K562 (cell line): ENCODE data around the gene IBTK. TPM values are rescaled to one million over a fixed set of nuclear protein-coding genes. Genes with fewer than 3 reads are reported as not detected.

Experiments used
- ATAC-seq: fragments of 200-7000 bp; cut with Tn5 transposase; 3 replicates; pipeline ENCODE4 v1.9.1; 2020; ENCODE audit warnings: moderate library complexity
- BruUV-seq: library from RNA; stranded (reverse); fragments of 400-500 nt; replicated peaks from 2 replicates; lab custom pipeline; 2021; lab: Mats Ljungman, UMichigan
- CTCF ChIA-PET: fragments of 300-600 bp; formaldehyde crosslinking; extraction: SDS; loops from one replicate; lab custom pipeline; 2021; ENCODE audit warnings: low intra/inter-chr PET ratio; lab: Yijun Ruan, JAX
- POLR2A ChIA-PET: fragments of 300-600, 350-650 bp; sonication (Branson Sonifier 250); formaldehyde crosslinking; extraction: SDS; loops from one replicate; lab custom pipeline; 2021; ENCODE audit warnings: antibody characterized with exemption, inconsistent platforms; lab: Yijun Ruan, JAX
- DNase-seq, 4 experiments: peaks; one replicate each; pipeline versions ENCODE4 v3.0.0 to v3.0.0-alpha.2; 2011 to 2018; ENCODE audit warnings: low spot score in 3 of 4, mixed read lengths in 3 of 4; ENCODE audit errors: extremely low read depth in 1 of 4
- FAIRE-seq: peaks from 2 replicates; lab custom pipeline; 2011; peaks lifted over from hg19 to GRCh38; lab: Jason Lieb, UNC
- H2AFZ ChIP-seq: 2 replicates; pipeline ENCODE4 v1.6.0; 2011; ENCODE audit warnings: low read depth, low read length, control low read depth, inconsistent platforms
- H3K27ac ChIP-seq: fragments of 200-600 bp; 3 replicates; pipeline ENCODE4 v1.8.0; 2011; ENCODE audit warnings: low read depth, mild to moderate bottlenecking, control low read depth, inconsistent platforms, low read length, moderate library complexity, mixed read lengths; ENCODE audit errors: extremely low read depth
- H3K27me3 ChIP-seq, 2 experiments: fragments of 300-600 bp in 1 of 2; 2 replicates in 1 of 2; 3 replicates in 1 of 2; pipeline versions ENCODE4 v1.6.0 to v1.8.0; 2011; ENCODE audit warnings: inconsistent platforms in 2 of 2, low read length in 2 of 2, mild to moderate bottlenecking in 1 of 2, mixed read lengths in 1 of 2, moderate library complexity in 1 of 2; ENCODE audit not compliant: control insufficient read depth in 2 of 2, insufficient read depth in 2 of 2
- H3K36me3 ChIP-seq: fragments of 300-600 bp; 3 replicates; pipeline ENCODE4 v1.8.0; 2011; ENCODE audit warnings: mild to moderate bottlenecking, low read length, inconsistent platforms; ENCODE audit not compliant: control insufficient read depth, insufficient read depth
- H3K4me1 ChIP-seq, 2 experiments: fragments of 200-600 bp in 1 of 2; replicated peaks in 1 of 2; 2 replicates in 1 of 2; 3 replicates in 1 of 2; pipeline versions ENCODE4 v1.5.1 to v1.8.0; 2011; ENCODE audit warnings: inconsistent platforms in 2 of 2, low read length in 2 of 2, mild to moderate bottlenecking in 1 of 2, mixed read lengths in 1 of 2, moderate library complexity in 1 of 2; ENCODE audit not compliant: control insufficient read depth in 2 of 2, insufficient read depth in 2 of 2
- H3K4me2 ChIP-seq: 2 replicates; pipeline ENCODE4 v1.6.1; 2011; ENCODE audit warnings: low read length, control low read depth, inconsistent platforms, mixed read lengths; ENCODE audit not compliant: insufficient read depth
- H3K4me3 ChIP-seq: fragments of 200-600 bp; sonication (generic), shearing (Covaris generic); 2 replicates; pipeline ENCODE4 v1.5.1; 2016; ENCODE audit warnings: control low read depth, inconsistent platforms
- H3K79me2 ChIP-seq: fragments of 200-600 bp; 3 replicates; pipeline ENCODE4 v1.8.0; 2011; ENCODE audit warnings: low read length, inconsistent platforms; ENCODE audit not compliant: control insufficient read depth, insufficient read depth
- H3K9ac ChIP-seq, 2 experiments: 2 replicates each; pipeline versions ENCODE4 v1.6.0 to v1.6.1; 2011; ENCODE audit warnings: low read depth in 2 of 2, low read length in 2 of 2, control low read depth in 1 of 2, inconsistent platforms in 1 of 2, mild to moderate bottlenecking in 1 of 2, mixed read lengths in 1 of 2; ENCODE audit not compliant: insufficient read depth in 1 of 2
- H3K9me1 ChIP-seq: one replicate; pipeline ENCODE4 v1.6.0; 2011; ENCODE audit warnings: inconsistent platforms, mild to moderate bottlenecking, low read length, moderate library complexity; ENCODE audit not compliant: control insufficient read depth, insufficient read depth
- H3K9me3 ChIP-seq: replicated peaks from 2 replicates; pipeline ENCODE4 v1.5.1; 2011; ENCODE audit warnings: low read depth, low read length, inconsistent platforms; ENCODE audit not compliant: control insufficient read depth, insufficient read depth
- H4K20me1 ChIP-seq: replicated peaks from 2 replicates; pipeline ENCODE4 v1.6.1; 2011; ENCODE audit warnings: low read length, inconsistent platforms, mixed read lengths; ENCODE audit not compliant: control insufficient read depth, insufficient read depth
- ARID1B ChIP-seq: fragments of 450-650 bp; IDR thresholded peaks from 2 replicates; pipeline ENCODE4 v1.6.1; 2016; ENCODE audit warnings: antibody characterized with exemption, mild to moderate bottlenecking, inconsistent platforms
- BMI1 ChIP-seq: fragments of 150-350 bp; IDR thresholded peaks from 2 replicates; pipeline ENCODE4 v1.6.1; 2014; ENCODE audit warnings: low read length
- CHD1 ChIP-seq: fragments of 200-600 bp; sonication (generic); IDR thresholded peaks from one replicate; pipeline ENCODE4 v1.6.1; 2012; ENCODE audit warnings: mild to moderate bottlenecking, moderate library complexity, low read length, inconsistent platforms
- EZH2 ChIP-seq: IDR thresholded peaks from 2 replicates; pipeline ENCODE4 v1.6.1; 2012; ENCODE audit warnings: low read depth, mild to moderate bottlenecking, inconsistent platforms, low read length, borderline replicate concordance
- FOSL1 ChIP-seq: fragments of 200-800 bp; sonication (Bioruptor generic); conservative IDR thresholded peaks from 2 replicates; pipeline ENCODE4 v1.6.1; 2016; ENCODE audit warnings: missing genetic modification characterization, missing compliant biosample characterization
- MAFF ChIP-seq: IDR thresholded peaks from 2 replicates; pipeline ENCODE4 v1.6.1; 2012; ENCODE audit warnings: low read length, improper control_type of control experiment
- MAFG ChIP-seq: fragments of 450-650 bp; conservative IDR thresholded peaks from 2 replicates; pipeline ENCODE4 v1.6.1; 2016; ENCODE audit warnings: missing genetic modification characterization, missing compliant biosample characterization
- NFE2 ChIP-seq: IDR thresholded peaks from 2 replicates; pipeline ENCODE4 v1.6.1; 2014; ENCODE audit warnings: antibody characterized with exemption, low read depth
- RFX7 ChIP-seq: fragments of 250-450 bp; sonication (Bioruptor Pico); IDR thresholded peaks from 2 replicates; pipeline ENCODE4 v1.5.1; 2021; ENCODE audit warnings: mild to moderate bottlenecking
- TEAD2 ChIP-seq: fragments of 450-650 bp; IDR thresholded peaks from 2 replicates; pipeline ENCODE4 v1.6.1; 2016; ENCODE audit warnings: missing genetic modification characterization, control low read depth, missing compliant biosample characterization
- ZBTB8A ChIP-seq: fragments of 450-650 bp; IDR thresholded peaks from 2 replicates; pipeline ENCODE4 v1.6.1; 2018; ENCODE audit warnings: mild to moderate bottlenecking, moderate library complexity; ENCODE audit not compliant: partially characterized antibody
- ZNF121 ChIP-seq: sonication (generic); formaldehyde crosslinking; conservative IDR thresholded peaks from 2 replicates; pipeline ENCODE4 v1.8.0; 2022; ENCODE audit warnings: missing genetic modification reagents
- ZNF311 ChIP-seq: fragments of 250-450 bp; sonication (Bioruptor Pico); IDR thresholded peaks from 2 replicates; pipeline ENCODE4 v1.4.0; 2020; ENCODE audit warnings: mild to moderate bottlenecking, moderate library complexity
- ZNF507 ChIP-seq: conservative IDR thresholded peaks from 2 replicates; pipeline ENCODE4 v1.6.1; 2017; ENCODE audit warnings: missing genetic modification characterization, missing compliant biosample characterization
- ZNF717 ChIP-seq: fragments of 250-450 bp; sonication (Bioruptor Pico); IDR thresholded peaks from 2 replicates; pipeline ENCODE4 v1.5.0; 2021
- in situ Hi-C: fragments of 300-500 bp; cut with MboI; formaldehyde crosslinking; loops from 4 replicates; pipeline ENCODE4 v1.15.0; 2018; ENCODE audit warnings: inconsistent platforms, mixed read lengths
- intact Hi-C: fragments of 100-400 bp; cut with micrococcal nuclease; formaldehyde crosslinking; loops from 2 replicates; pipeline ENCODE4 v1.14.2; 2022
- polyA plus RNA-seq, 8 experiments: library from polyadenylated mRNA; depleted of rRNA in 4 of 8; stranded (reverse) in 5 of 8; unstranded in 3 of 8; fragments of >200 nt; fragmentation: Nextera tagmentation in 2 of 8; fragmentation: Illumina TruSeq in 1 of 8; extraction: Ambion mirVana in 2 of 8; extraction: Trizol in 1 of 8; gene quantifications; 2 replicates each; pipeline versions ENCODE4 v1.2.1 to v1.2.3, GENCODE V29; 2011 to 2014; ENCODE audit warnings: inconsistent platforms in 1 of 8, missing spikeins in 1 of 8
- total RNA-seq, 7 experiments: library from RNA; depleted of rRNA in 6 of 7; stranded (reverse); fragments of >200 nt in 6 of 7; fragmentation: Illumina TruSeq in 2 of 7; extraction: Trizol in 2 of 7; gene quantifications; 2 replicates each; pipeline versions ENCODE4 v1.2.1 to v1.2.3, GENCODE V29; 2011 to 2021; ENCODE audit warnings: low replicate concordance in 1 of 7
- TF ChIP-seq, protein P1 (sequence below): sonication (generic); formaldehyde crosslinking; IDR thresholded peaks from 2 replicates; pipeline ENCODE4 v1.8.0; 2022; ENCODE audit warnings: mild to moderate bottlenecking, missing genetic modification reagents

Gene IBTK
- total and polyA plus RNA-seq, 9 of the 15 experiments (the other 6 are each of a cell fraction or from before 2014, with no cell fraction given), result 13.2 to 36.4 (median 21.8) TPM

DNA sequence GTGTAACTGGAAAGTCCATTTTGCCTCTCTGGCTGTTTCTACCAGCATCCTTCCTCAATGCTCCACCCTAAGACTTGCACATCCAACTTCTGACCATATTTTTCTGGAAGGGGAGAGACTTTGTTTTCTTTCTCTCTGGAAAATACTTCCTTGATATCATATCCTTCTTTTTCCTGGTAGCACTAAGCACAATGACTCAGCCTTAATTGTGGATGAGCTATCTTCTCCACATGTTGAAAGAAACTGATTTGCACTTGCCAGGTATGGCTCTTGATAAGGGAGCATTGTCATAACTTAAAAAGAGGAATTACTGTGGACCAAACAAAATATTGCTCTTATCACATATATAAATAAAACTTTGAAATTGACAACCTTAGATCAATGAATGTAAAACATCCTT, 30.1 kb upstream of the IBTK start:
- no peak overlapping the region for H3K9ac ChIP-seq
- no TSS peak for BruUV-seq
- POLR2A ChIA-PET, result no interaction called here

More for the DNA sequence above, 30.1 kb upstream of the IBTK start:
- no peak overlapping the region for H3K4me3 ChIP-seq
- no peaks in the 10 kb centered on the region for H3K27me3 ChIP-seq
- no peak overlapping the region for H3K27ac ChIP-seq
- no peak overlapping the region for H3K4me2 ChIP-seq
- H3K9me1 ChIP-seq, result no peaks in the 10 kb centered on the region
- H2AFZ ChIP-seq, result no peak overlapping the region
- in situ Hi-C loops, result no loop called here
- DNase-seq (no peak), FAIRE-seq (no peak), ATAC-seq (no peak)
- TF ChIP-seq RFX7 (CRISPR knock-in tag), result no peak
- TF ChIP-seq MAFG (tag), result peak; percentile 52
- TF ChIP-seq NFE2, result 0 out of 2 replicates have a peak, but pooled peaks have one; percentile 20
- TF ChIP-seq ZNF507 (tag), result no peak
- TF ChIP-seq ZBTB8A, result no peak
- no peak for TF ChIP-seq CHD1
- TF ChIP-seq, protein P1, sequence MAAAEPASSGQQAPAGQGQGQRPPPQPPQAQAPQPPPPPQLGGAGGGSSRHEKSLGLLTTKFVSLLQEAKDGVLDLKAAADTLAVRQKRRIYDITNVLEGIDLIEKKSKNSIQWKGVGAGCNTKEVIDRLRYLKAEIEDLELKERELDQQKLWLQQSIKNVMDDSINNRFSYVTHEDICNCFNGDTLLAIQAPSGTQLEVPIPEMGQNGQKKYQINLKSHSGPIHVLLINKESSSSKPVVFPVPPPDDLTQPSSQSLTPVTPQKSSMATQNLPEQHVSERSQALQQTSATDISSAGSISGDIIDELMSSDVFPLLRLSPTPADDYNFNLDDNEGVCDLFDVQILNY (CRISPR knock-in tag), result no peak
- no peak for TF ChIP-seq TEAD2
- no peak for TF ChIP-seq ZNF717
- TF ChIP-seq MAFF, result peak; percentile 21; the same call in 1 of the 2 replicates
- no peak for TF ChIP-seq ZNF311
- no peak for TF ChIP-seq BMI1
- 0 out of 2 replicates have a peak, but pooled peaks have one; percentile 30 for TF ChIP-seq FOSL1 (tag)
- no peak for TF ChIP-seq ARID1B
- no peak for TF ChIP-seq EZH2
- no peak for TF ChIP-seq ZNF121 (CRISPR knock-in tag)
- no peaks in the 10 kb centered on the region for H4K20me1 ChIP-seq
- no peaks in the 10 kb centered on the region for H3K36me3 ChIP-seq
- CTCF ChIA-PET, result no interaction called here
- H3K79me2 ChIP-seq, result no peaks in the 10 kb centered on the region
- intact Hi-C loops, result loop anchor here (10.0 kb wide), 2 partner anchors 937 to 1237 kb away; partner anchors contain the start of gene PRSS35
- no peaks in the 10 kb centered on the region for H3K4me1 ChIP-seq
- no peaks in the 10 kb centered on the region for H3K9me3 ChIP-seq
